ENCODE data around the gene DACT2.

DNA sequence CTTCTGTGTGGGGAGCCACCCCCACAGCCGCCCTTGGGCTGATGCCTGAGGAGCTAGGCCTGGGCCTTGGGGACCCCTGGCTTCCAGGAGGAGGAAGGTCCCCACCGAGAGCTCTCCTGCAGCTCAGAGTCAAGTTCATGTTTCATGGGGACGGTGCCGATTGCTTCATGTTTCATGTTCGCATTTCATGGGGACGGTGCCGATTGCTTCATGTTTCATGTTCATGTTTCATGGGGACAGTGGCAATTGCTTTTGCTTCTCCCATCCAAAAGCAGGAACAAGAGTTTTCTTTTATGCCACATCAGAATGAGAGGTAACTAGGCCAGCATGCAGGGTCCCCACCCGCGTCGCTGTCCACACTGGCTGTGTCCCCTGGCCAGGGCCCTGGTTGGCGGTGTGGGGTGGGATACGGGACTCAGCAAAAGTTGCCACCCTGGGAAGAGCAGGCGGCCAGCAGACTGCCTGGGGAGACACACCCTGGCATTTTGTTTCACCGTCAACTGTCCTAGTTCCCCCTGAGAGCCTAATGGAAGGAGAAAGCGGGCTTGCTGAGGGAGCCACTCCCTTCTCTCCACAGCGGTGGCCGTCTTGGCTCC, 46.0 kb downstream of the DACT2 start:
- TF ChIP-seq SUZ12 (IDR thresholded peaks at IDR 0.05; ENCODE audit: extremely low read depth, insufficient read depth, insufficient read length) (no peak), ZNF274 (IDR thresholded peaks at IDR 0.05; ENCODE audit: low read depth, low read length) (no peak), YY1 (IDR thresholded peaks at IDR 0.05; ENCODE audit: insufficient read depth, insufficient read length) (no peak)

Data from NT2/D1 (cell line).